Tibial artery (tissue), 4 donors: Measurements from ENCODE around the gene KCNIP4.
"Not testable (repeated sequence)": the region's sequence is repeated elsewhere in the genome, so short reads cannot be mapped to it uniquely, and the experiment has no call there.

Experiments
- DNase-seq, 2 donors: peaks; one replicate each; pipeline ENCODE4 v3.0.0-alpha.2; 2019
- H3K27ac ChIP-seq, 2 donors: fragments of 200-600 bp; sonication (generic) in 1 of 2; 1 replicate in 1 of 2; 2 replicates in 1 of 2; pipeline ENCODE4 v1.5.1; 2018 to 2019; ENCODE audit warnings: mild to moderate bottlenecking in 1 of 2
- H3K27me3 ChIP-seq, 2 donors: fragments of 200-600 bp; sonication (generic) in 1 of 2; one replicate each; pipeline versions ENCODE4 v1.5.1 to v1.6.0; 2016 to 2019
- H3K36me3 ChIP-seq, 3 donors: fragments of 200-600 bp; sonication (generic) in 2 of 3; one replicate each; pipeline ENCODE4 v1.5.1; 2016 to 2019; ENCODE audit warnings: mild to moderate bottlenecking in 2 of 3
- H3K4me1 ChIP-seq, 4 donors: fragments of 200-600 bp; sonication (generic) in 2 of 4; 1 replicate in 3 of 4; 2 replicates in 1 of 4; pipeline ENCODE4 v1.5.1; 2016 to 2019
- H3K4me3 ChIP-seq, 2 donors: fragments of 200-600 bp; sonication (generic) in 1 of 2; 1 replicate in 1 of 2; 2 replicates in 1 of 2; pipeline ENCODE4 v1.5.1; 2018 to 2019; ENCODE audit warnings: mild to moderate bottlenecking in 2 of 2
- H3K9me3 ChIP-seq, 3 donors: fragments of 200-600 bp; sonication (generic) in 1 of 3; one replicate each; pipeline ENCODE4 v1.5.1; 2016 to 2019
- CTCF ChIP-seq, 2 experiments: fragments of 200-600 bp in 1 of 2; fragments of 450-650 bp in 1 of 2; IDR thresholded peaks; one replicate each; pipeline ENCODE4 v1.5.1; 2017 to 2019; ENCODE audit warnings: antibody characterized with exemption in 2 of 2, mild to moderate bottlenecking in 1 of 2, moderate library complexity in 1 of 2
- intact Hi-C: fragments of 100-400 bp; cut with DNase I; formaldehyde crosslinking; loops from one replicate; pipeline ENCODE4 v1.15.0; 2023; ENCODE audit warnings: low total_unique reads

KCNIP4 gene

GRCh38 chr4:21948347-21949072 lies at the start of gene KCNIP4:
Gene KCNIP4, minus strand, starts transcription at chr4:21948772.
- Histone ChIP-seq H3K4me1 (peaks cover 0 to 10% (median 1%) of the 10 kb centered on the region in 4 donors), H3K27me3 (peaks cover 0 to 22% of the 10 kb centered on the region in 2 donors), H3K9me3 (no peaks in the 10 kb centered on the region), H3K4me3 (no peak within 1 kb of the TSS), H3K36me3 (no peaks in the 10 kb centered on the region), H3K27ac (no peak within 1 kb of the TSS)
- DNase-seq, result no peak
- intact Hi-C loops, result no loop called here
- no peak for TF ChIP-seq CTCF (IDR thresholded peaks at IDR 0.05)

- H3K4me3 ChIP-seq, H3K27me3 ChIP-seq, H3K27ac ChIP-seq, H3K4me1 ChIP-seq, H3K9me3 ChIP-seq, DNase-seq, intact Hi-C loops, H3K36me3 ChIP-seq: not testable (repeated sequence)
These were observed 48.0 kb upstream of the KCNIP4 start for GRCh38 chr4:21996618-21997017.

- Histone ChIP-seq H3K27me3 (no peaks in the 10 kb centered on the region), H3K9me3 (no peaks in the 10 kb centered on the region), H3K4me3 (no peak overlapping the region), H3K4me1 (no peaks in the 10 kb centered on the region), H3K27ac (no peak overlapping the region), H3K36me3 (no peaks in the 10 kb centered on the region)
- TF ChIP-seq CTCF (IDR thresholded peaks at IDR 0.05), result no peak
- intact Hi-C loops, result no loop called here
- no peak for DNase-seq
These were observed 43.8 kb upstream of the KCNIP4 start for GRCh38 chr4:21992330-21992729.

- H3K9me3 ChIP-seq, result no peaks in the 10 kb centered on the region
- no peaks in the 10 kb centered on the region for H3K27me3 ChIP-seq
- H3K36me3 ChIP-seq, result no peaks in the 10 kb centered on the region
- no peak overlapping the region for H3K27ac ChIP-seq
- intact Hi-C loops, result no loop called here
- no peak for TF ChIP-seq CTCF (IDR thresholded peaks at IDR 0.05)
- DNase-seq, result no peak
- H3K4me1 ChIP-seq, result no peaks in the 10 kb centered on the region
- H3K4me3 ChIP-seq, result no peak overlapping the region
These were observed 43.0 kb upstream of the KCNIP4 start for GRCh38 chr4:21991562-21991961.

GRCh38 chr4:21991050-21991449 lies 42.5 kb upstream of the KCNIP4 start:
- H3K27ac ChIP-seq, result no peak overlapping the region
- H3K27me3 ChIP-seq, result no peaks in the 10 kb centered on the region
- DNase-seq, result no peak
- no peaks in the 10 kb centered on the region for H3K9me3 ChIP-seq
- H3K4me3 ChIP-seq, result no peak overlapping the region
- no peaks in the 10 kb centered on the region for H3K36me3 ChIP-seq
- TF ChIP-seq CTCF (IDR thresholded peaks at IDR 0.05), result no peak
- H3K4me1 ChIP-seq, result no peaks in the 10 kb centered on the region
- intact Hi-C loops, result no loop called here

- intact Hi-C loops, result no loop called here
- Histone ChIP-seq H3K27me3 (no peaks in the 10 kb centered on the region), H3K36me3 (no peaks in the 10 kb centered on the region), H3K27ac (no peak overlapping the region), H3K4me1 (no peaks in the 10 kb centered on the region), H3K4me3 (no peak overlapping the region), H3K9me3 (no peaks in the 10 kb centered on the region)
- TF ChIP-seq CTCF (IDR thresholded peaks at IDR 0.05), result no peak
- DNase-seq, result no peak
These were observed 40.8 kb upstream of the KCNIP4 start for GRCh38 chr4:21989351-21989750.
